Type B pancreatic cell (in vitro differentiated cells): ENCODE data around the gene PADI1. TPM values are rescaled to one million over a fixed set of nuclear protein-coding genes. Genes with fewer than 3 reads are reported as not detected.
A peak's percentile ranks its signal among the peaks of the same experiment; 100 is the strongest.

Source experiments
- DNase-seq: peaks from one replicate; pipeline ENCODE4 v3.0.0; 2021; ENCODE audit warnings: mixed read lengths; ENCODE audit not compliant: unreplicated experiment; ENCODE audit errors: extremely low spot score
- H3K27ac Mint-ChIP-seq: 2 replicates; pipeline ENCODE4 v1.8.0; 2021; ENCODE audit warnings: mild to moderate bottlenecking, mixed read lengths
- H3K27me3 Mint-ChIP-seq: 2 replicates; pipeline ENCODE4 v1.8.0; 2021; ENCODE audit warnings: mixed read lengths
- H3K36me3 Mint-ChIP-seq: 2 replicates; pipeline ENCODE4 v1.8.0; 2021; ENCODE audit warnings: mixed read lengths
- H3K4me1 Mint-ChIP-seq: one replicate; pipeline ENCODE4 v1.8.0; 2021; ENCODE audit warnings: mixed read lengths; ENCODE audit not compliant: unreplicated experiment
- H3K4me3 Mint-ChIP-seq: 2 replicates; pipeline ENCODE4 v1.8.0; 2021; ENCODE audit warnings: mild to moderate bottlenecking, mixed read lengths
- H3K9me3 Mint-ChIP-seq: 2 replicates; pipeline ENCODE4 v1.8.0; 2021; ENCODE audit warnings: mixed read lengths
- CTCF ChIP-seq: fragments of 200-600 bp; sonication (generic); conservative IDR thresholded peaks from 2 replicates; pipeline ENCODE4 v1.5.0; 2021; ENCODE audit warnings: antibody characterized with exemption, mild to moderate bottlenecking
- total RNA-seq: library from RNA; stranded (reverse); gene quantifications from 2 replicates; pipeline ENCODE4 v1.2.1, GENCODE V29; 2021; ENCODE audit warnings: low replicate concordance

PADI1 gene
- total RNA-seq, 1 donor from 2014 or later: 21.2 TPM

DNA sequence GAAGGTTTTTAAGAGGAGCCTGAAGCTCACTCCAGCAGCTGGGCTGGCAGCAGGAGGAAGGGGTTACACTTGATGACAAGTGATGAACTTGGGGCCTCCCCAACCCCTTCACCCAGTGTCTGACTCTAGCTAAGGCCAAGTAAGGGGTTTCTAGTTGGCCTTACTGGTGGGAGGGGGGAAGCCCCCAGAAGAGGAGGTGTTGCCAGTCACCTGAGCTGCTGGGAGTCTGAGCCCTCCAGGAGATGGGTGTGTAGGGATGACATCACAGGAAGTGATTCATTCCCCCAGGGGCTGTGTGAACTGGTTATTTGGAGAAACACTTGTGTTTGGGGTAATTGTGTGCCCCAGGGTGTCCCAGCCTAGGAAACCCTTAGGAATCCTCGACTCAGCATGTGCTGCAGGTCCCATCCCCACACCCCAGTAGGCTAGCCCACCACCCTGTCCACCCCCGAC, 3.1 kb downstream of the PADI1 start:
- Mint-ChIP-seq H3K36me3 (no peaks in the 10 kb centered on the region), H3K4me3 (no peak overlapping the region), H3K27me3 (peaks cover 4% of the 10 kb centered on the region), H3K4me1 (peaks cover 48% of the 10 kb centered on the region), H3K9me3 (no peaks in the 10 kb centered on the region), H3K27ac (peak overlapping the region; percentile 51)
- TF ChIP-seq CTCF: no peak
- DNase-seq: no peak

DNA sequence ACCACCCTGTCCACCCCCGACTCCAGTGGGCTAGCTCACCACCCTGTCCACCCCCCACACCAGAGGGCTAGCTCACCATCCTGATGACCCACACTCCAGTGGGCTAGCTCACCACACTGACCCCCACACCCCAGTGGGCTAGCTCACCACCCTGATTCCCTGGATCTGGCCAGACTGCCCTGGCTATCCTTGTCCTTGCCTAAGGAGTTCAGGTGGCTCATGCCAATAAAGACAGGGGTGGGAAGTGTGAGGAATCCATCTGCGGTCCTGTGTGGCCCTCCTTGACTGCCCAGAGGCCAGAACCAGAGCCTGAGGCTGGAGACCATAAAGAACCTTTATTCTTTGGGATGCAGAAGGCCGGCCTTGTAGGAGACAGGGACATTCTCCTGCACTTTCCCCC, 3.6 kb downstream of the PADI1 start:
- Mint-ChIP-seq H3K9me3 (no peaks in the 10 kb centered on the region), H3K4me1 (peaks cover 48% of the 10 kb centered on the region)
- no peak for TF ChIP-seq CTCF

GRCh38 chr1:17209430-17209829, 4.5 kb downstream of the PADI1 start:
- no peak overlapping the region for H3K4me3 Mint-ChIP-seq
- H3K4me1 Mint-ChIP-seq: peaks cover 45% of the 10 kb centered on the region
- H3K27me3 Mint-ChIP-seq: no peaks in the 10 kb centered on the region
- H3K36me3 Mint-ChIP-seq: no peaks in the 10 kb centered on the region
- no peaks in the 10 kb centered on the region for H3K9me3 Mint-ChIP-seq
- no peak for DNase-seq
- no peak overlapping the region for H3K27ac Mint-ChIP-seq
- TF ChIP-seq CTCF: no peak

More for the DNA sequence above, 3.6 kb downstream of the PADI1 start:
- Mint-ChIP-seq H3K27me3 (peaks cover 4% of the 10 kb centered on the region), H3K4me3 (no peak overlapping the region), H3K36me3 (no peaks in the 10 kb centered on the region), H3K27ac (no peak overlapping the region)
- DNase-seq: no peak

GRCh38 chr1:17210176-17210575, 5.2 kb downstream of the PADI1 start:
- Mint-ChIP-seq H3K27ac (no peak overlapping the region), H3K4me3 (no peak overlapping the region), H3K27me3 (no peaks in the 10 kb centered on the region), H3K9me3 (no peaks in the 10 kb centered on the region), H3K36me3 (no peaks in the 10 kb centered on the region), H3K4me1 (peaks cover 47% of the 10 kb centered on the region)
- no peak for TF ChIP-seq CTCF
- no peak for DNase-seq

DNA sequence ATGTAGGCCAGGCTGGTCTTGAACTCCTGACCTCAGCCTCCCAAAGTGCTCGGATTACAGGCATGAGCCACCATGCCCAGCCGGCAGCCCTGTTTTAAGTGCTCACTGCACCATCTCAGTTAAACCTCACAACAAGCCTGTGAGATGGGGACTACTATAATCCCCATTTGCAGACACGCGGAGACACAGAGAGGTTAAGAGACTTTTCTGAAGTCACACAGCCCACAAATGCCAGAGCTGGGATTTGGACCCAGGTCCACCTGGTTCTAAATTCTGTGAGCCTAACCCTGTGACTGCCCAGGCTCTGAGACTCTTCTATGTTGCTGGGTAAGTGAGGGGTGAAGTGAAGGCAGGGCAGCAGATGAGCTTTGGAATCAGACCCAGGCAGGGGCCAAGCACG, 6.4 kb downstream of the PADI1 start:
- H3K27ac Mint-ChIP-seq: no peak overlapping the region
- H3K4me3 Mint-ChIP-seq: no peak overlapping the region
- H3K9me3 Mint-ChIP-seq: no peaks in the 10 kb centered on the region
- no peaks in the 10 kb centered on the region for H3K36me3 Mint-ChIP-seq
- no peaks in the 10 kb centered on the region for H3K27me3 Mint-ChIP-seq
- TF ChIP-seq CTCF: no peak
- DNase-seq: no peak
- H3K4me1 Mint-ChIP-seq: peaks cover 55% of the 10 kb centered on the region

- H3K4me1 Mint-ChIP-seq: peaks cover 54% of the 10 kb centered on the region
- H3K4me3 Mint-ChIP-seq: no peak overlapping the region
- H3K27me3 Mint-ChIP-seq: no peaks in the 10 kb centered on the region
- H3K27ac Mint-ChIP-seq: peak overlapping the region; percentile 67
- H3K9me3 Mint-ChIP-seq: no peaks in the 10 kb centered on the region
- H3K36me3 Mint-ChIP-seq: no peaks in the 10 kb centered on the region
- DNase-seq: no peak
- TF ChIP-seq CTCF: no peak
Observed at GRCh38 chr1:17212009-17212408, 7.1 kb downstream of the PADI1 start.
